GM18507 (cell line): ENCODE results near the gene HNRNPUL1.

ENCODE experiments used
- DNase-seq: peaks from one replicate; pipeline ENCODE4 v3.0.0; 2011; ENCODE audit warnings: low read depth; ENCODE audit not compliant: insufficient read length; ENCODE audit errors: extremely low spot score
- FAIRE-seq: peaks from 2 replicates; lab custom pipeline; 2011; peaks lifted over from hg19 to GRCh38; lab: Jason Lieb, UNC

The HNRNPUL1 gene

GRCh38 chr19:41304706-41305483 is 40.7 kb downstream of the HNRNPUL1 start:
- FAIRE-seq = no peak

DNA sequence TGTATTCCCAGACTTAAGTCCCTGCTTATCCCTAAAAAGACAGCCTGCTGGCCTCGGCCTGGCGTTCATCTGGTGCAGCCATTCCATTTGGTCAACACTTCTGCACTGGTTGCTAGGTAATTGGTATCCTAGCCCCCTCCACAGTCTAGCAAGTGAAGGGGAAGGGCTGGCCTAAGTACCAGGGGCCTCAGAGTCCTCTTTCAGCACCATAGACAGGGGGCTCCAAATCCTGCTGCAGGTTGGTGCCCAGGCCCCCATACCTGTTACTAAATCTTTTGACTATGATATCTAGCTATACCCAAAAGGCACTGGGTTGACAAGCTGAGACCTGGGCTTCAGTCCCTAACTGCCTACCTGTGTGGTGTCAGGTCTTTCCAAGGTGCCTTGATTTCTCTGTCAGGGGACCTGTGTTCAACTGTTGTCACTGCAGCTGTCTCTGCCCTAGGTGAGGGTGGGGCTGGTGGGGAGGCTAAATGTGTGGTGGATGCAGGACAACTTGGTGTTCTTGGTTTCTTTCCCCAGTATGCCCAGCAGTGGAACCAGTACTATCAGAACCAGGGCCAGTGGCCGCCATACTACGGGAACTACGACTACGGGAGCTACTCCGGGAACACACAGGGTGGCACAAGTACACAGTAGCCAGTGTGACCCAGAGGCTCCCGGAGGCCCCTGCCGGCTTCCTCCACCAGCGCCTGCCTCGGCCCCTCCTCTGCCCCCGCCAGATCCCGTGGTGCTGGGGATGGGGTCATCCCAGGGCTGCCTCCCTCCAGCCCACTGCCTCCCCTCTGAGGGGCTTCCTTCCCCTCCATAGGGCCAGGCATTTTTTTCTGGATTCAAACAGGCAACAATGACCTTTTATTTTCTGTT is 42.0 kb downstream of the HNRNPUL1 start:
- FAIRE-seq = no peak

More at GRCh38 chr19:41304706-41305483, 40.7 kb downstream of the HNRNPUL1 start:
- no peak for DNase-seq

GRCh38 chr19:41307090-41307875 is 43.1 kb downstream of the HNRNPUL1 start:
- no peak for FAIRE-seq
- DNase-seq = no peak

More for the DNA sequence above, 42.0 kb downstream of the HNRNPUL1 start:
- DNase-seq = no peak

- no peak for FAIRE-seq
- no peak for DNase-seq
These were observed 43.8 kb downstream of the HNRNPUL1 start for GRCh38 chr19:41307954-41308449.

GRCh38 chr19:41308450-41309179 is 44.4 kb downstream of the HNRNPUL1 start:
- peak; percentile 48 for DNase-seq

GRCh38 chr19:41309180-41310032 is 45.2 kb downstream of the HNRNPUL1 start:
- DNase-seq (no peak), FAIRE-seq (no peak)

More at GRCh38 chr19:41308450-41309179, 44.4 kb downstream of the HNRNPUL1 start:
- peak; percentile 86 for FAIRE-seq

- DNase-seq = peak; percentile 82
- peak; percentile 77 for FAIRE-seq
These were observed 46.1 kb downstream of the HNRNPUL1 start, which contains the start of gene CCDC97 for GRCh38 chr19:41310033-41310831. Gene CCDC97 (plus strand): TSS chr19:41310172. CDS start chr19:41310311, 139 bp downstream.

GRCh38 chr19:41311072-41311471 is 46.9 kb downstream of the HNRNPUL1 start:
- DNase-seq (no peak), FAIRE-seq (no peak)

DNA sequence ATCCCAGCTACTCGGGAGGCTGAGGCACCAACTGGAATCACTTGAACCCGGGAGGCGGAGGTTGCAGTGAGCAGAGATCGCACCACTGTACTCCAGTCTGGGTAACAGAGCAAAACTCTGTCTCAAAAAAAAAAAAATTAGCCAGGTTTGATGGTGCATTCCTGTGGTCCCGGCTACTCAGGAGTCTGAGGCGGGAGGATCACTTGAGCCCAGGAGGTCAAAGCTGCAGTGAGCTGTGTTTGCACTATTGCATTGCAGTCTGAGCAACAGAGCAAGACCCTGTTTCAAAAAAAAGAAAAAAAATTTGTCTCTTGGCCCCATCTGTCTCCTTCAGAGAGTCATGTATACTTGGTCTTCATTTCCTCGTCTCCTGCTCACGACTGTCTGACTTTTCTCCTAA is 47.4 kb downstream of the HNRNPUL1 start:
- FAIRE-seq = no peak
- no peak for DNase-seq

DNA sequence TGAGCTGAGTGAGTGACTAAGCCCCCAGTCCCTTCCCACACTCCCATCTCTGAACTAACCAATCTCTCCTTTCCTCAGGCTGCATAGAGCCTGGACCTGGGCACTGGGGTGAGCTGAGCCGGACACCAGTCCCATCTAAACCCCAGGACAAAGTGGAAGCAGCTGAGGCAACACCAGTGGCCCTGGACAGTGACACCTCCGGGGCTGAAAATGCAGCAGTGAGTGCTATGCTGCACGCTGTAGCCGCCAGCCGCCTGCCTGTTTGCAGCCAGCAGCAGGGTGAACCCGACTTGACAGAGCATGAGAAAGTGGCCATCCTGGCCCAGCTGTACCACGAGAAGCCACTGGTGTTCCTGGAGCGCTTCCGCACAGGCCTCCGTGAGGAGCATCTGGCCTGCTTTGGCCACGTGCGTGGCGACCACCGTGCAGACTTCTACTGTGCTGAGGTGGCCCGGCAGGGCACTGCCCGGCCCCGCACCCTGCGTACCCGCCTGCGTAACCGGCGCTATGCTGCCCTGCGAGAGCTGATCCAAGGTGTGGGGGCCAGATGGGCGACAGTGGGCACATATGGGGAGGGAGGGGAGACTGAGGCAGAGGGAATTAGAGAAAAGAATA is 52.2 kb downstream of the HNRNPUL1 start:
- DNase-seq (no peak), FAIRE-seq (no peak)

DNA sequence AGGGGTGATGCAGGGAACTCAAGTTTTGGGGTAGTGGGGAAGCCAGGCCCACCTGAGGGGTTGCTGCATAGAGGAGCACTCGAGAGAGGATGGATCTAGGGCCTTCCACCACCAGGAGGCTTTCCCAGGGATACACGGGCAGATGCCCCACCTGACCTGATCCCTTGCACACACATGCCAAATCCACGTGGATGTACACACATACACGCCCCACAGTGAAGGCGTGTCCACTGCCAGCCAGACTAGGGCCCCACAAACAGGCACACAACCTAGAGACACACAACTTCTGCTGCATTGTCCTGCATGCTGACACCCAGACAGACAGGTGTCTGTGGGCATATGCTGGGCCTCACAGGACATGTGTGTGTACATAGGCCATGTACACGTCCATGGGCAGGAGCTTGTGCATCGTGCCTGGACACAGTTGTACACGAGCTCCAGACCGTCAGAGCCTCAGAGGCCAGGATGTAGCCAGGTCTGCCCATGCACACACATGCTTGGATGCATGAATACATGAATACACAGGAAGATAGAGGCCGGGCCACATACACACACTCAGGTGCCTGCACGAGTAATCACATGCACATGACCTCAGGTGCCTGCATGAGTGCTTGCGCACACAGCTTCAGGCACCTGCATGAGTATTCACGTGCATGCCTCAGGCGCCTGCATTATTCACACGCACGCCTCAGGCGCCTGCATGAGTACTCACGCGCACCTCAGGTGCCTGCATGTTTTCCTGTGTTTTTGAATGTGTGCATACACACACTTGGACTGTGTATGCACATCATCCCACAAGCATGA is 54.7 kb downstream of the HNRNPUL1 start:
- no peak for DNase-seq
- no peak for FAIRE-seq

DNA sequence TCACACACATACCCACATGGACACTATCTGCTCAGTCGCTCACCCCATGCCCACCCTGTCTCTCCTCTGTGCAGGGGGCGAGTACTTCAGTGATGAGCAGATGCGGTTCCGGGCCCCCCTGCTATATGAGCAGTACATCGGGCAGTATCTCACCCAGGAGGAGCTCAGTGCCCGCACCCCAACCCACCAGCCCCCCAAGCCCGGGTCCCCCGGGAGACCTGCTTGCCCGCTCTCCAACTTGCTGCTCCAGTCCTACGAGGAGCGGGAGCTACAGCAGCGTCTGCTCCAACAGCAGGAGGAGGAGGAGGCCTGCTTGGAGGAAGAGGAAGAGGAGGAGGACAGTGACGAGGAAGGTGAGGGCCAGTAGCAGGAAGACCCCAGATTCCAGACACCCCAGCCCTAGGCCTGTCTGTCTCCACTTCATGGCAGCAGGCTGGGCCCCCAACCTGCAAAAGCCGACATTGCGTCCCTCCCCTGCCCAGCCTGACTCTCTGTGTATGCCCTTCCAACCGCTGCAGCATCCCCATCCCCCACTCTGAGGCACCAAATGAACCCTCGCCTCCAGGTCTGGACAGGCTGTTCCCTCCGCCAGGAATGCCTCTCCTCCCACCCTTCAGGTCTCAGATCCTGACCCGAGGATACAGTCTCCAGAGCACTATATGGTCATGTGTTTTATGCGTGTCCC is 55.5 kb downstream of the HNRNPUL1 start:
- no peak for FAIRE-seq
- no peak for DNase-seq

GRCh38 chr19:41320185-41320518 is 56.0 kb downstream of the HNRNPUL1 start:
- DNase-seq = no peak
- no peak for FAIRE-seq

- no peak for DNase-seq
- FAIRE-seq = no peak
These were observed 56.4 kb downstream of the HNRNPUL1 start for GRCh38 chr19:41320568-41320967.

GRCh38 chr19:41321204-41321599 is 57.0 kb downstream of the HNRNPUL1 start:
- no peak for FAIRE-seq
- DNase-seq = no peak
